ENCODE data around the gene MAP3K6.

DNA sequence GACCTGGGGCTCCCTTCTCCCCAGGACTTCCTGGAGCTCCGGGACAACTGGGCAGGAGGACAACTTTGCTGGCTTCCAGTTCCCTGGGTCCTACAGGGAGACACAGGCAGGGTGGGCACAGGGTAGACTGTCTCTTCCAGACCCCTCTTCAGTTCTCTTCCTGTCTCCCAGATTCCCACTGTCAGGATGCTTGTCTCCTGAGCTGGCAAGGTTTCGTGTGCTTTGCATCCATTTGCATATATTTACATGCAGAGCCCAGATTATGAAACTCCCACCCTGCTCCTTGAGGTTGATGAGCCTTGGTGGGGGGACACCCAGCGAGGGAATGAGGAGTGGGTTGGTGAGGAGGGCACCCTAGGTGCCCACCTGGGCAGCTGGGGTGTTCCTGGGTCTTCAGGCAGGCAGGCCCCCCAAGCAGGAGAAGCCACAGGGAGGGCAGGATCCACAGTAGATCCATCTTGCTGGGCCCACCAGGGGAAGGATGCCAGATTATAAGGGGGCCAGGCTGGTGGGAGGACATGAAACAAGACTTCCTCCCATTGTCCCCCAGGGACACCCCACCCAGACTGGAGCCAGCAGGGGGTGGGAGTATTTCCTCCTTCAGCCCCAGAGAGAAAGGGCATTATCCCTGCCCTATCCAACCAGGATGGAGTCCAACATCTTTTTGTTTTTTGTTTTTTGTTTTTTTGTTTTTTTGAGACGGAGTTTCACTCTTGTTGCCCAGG lies 7.8 kb upstream of the MAP3K6 start, which contains the start of gene FCN3:
- TF ChIP-seq FOS (IDR thresholded peaks at IDR 0.05; ENCODE audit: low read depth, low read length): no peak
- TF ChIP-seq, protein P1, sequence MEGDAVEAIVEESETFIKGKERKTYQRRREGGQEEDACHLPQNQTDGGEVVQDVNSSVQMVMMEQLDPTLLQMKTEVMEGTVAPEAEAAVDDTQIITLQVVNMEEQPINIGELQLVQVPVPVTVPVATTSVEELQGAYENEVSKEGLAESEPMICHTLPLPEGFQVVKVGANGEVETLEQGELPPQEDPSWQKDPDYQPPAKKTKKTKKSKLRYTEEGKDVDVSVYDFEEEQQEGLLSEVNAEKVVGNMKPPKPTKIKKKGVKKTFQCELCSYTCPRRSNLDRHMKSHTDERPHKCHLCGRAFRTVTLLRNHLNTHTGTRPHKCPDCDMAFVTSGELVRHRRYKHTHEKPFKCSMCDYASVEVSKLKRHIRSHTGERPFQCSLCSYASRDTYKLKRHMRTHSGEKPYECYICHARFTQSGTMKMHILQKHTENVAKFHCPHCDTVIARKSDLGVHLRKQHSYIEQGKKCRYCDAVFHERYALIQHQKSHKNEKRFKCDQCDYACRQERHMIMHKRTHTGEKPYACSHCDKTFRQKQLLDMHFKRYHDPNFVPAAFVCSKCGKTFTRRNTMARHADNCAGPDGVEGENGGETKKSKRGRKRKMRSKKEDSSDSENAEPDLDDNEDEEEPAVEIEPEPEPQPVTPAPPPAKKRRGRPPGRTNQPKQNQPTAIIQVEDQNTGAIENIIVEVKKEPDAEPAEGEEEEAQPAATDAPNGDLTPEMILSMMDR (conservative IDR thresholded peaks at IDR 0.05; ENCODE audit: low read depth, low read length): no peak
- TF ChIP-seq MAFK (IDR thresholded peaks at IDR 0.05; ENCODE audit: low read depth, low read length): no peak
- TF ChIP-seq RAD21 (IDR thresholded peaks at IDR 0.05; ENCODE audit: low read length): no peak
